RWPE2 (cell line): ENCODE results near the gene KCNIP1.

Experiments
- ATAC-seq: fragments of 200-7000 bp; cut with Tn5 transposase; 3 replicates; pipeline ENCODE4 v1.9.1; 2021; ENCODE audit warnings: low read depth
- DNase-seq: peaks from one replicate; pipeline ENCODE4 v3.0.0-alpha.2; 2020; ENCODE audit warnings: low spot score
- H3K27ac ChIP-seq: fragments of 450-650 bp; 2 replicates; pipeline ENCODE4 v1.5.1; 2017; ENCODE audit warnings: mild to moderate bottlenecking; ENCODE audit not compliant: poor library complexity, severe bottlenecking
- H3K27me3 ChIP-seq: fragments of 250-450 bp; sonication (Bioruptor Pico); 2 replicates; pipeline ENCODE4 v1.5.1; 2021; ENCODE audit warnings: mild to moderate bottlenecking, moderate library complexity; ENCODE audit not compliant: insufficient read depth, poor library complexity, severe bottlenecking
- H3K36me3 ChIP-seq: fragments of 250-450 bp; sonication (Bioruptor Pico); 2 replicates; pipeline ENCODE4 v1.5.1; 2020; ENCODE audit warnings: low read depth, mild to moderate bottlenecking, moderate library complexity
- H3K4me1 ChIP-seq: fragments of 250-450 bp; sonication (Bioruptor Pico); 2 replicates; pipeline ENCODE4 v1.5.1; 2021; ENCODE audit warnings: mild to moderate bottlenecking, moderate library complexity; ENCODE audit not compliant: insufficient read depth, poor library complexity, severe bottlenecking
- H3K4me3 ChIP-seq: fragments of 250-450 bp; sonication (Bioruptor Pico); 2 replicates; pipeline ENCODE4 v1.5.1; 2021; ENCODE audit warnings: mild to moderate bottlenecking, moderate library complexity; ENCODE audit not compliant: severe bottlenecking
- H3K9me3 ChIP-seq: fragments of 250-450 bp; sonication (Bioruptor Pico); 2 replicates; pipeline ENCODE4 v1.5.1; 2021; ENCODE audit warnings: mild to moderate bottlenecking, moderate library complexity; ENCODE audit not compliant: severe bottlenecking
- CTCF ChIP-seq: fragments of 450-650 bp; IDR thresholded peaks from one replicate; pipeline ENCODE4 v1.5.1; 2017; ENCODE audit warnings: mild to moderate bottlenecking, moderate library complexity; ENCODE audit not compliant: poor library complexity, severe bottlenecking

Gene KCNIP1

GRCh38 chr5:170551076-170551475, 47.3 kb downstream of the KCNIP1 start:
- no peak overlapping the region for H3K4me3 ChIP-seq
- H3K36me3 ChIP-seq: no peaks in the 10 kb centered on the region
- H3K27me3 ChIP-seq: peaks cover 16% of the 10 kb centered on the region
- TF ChIP-seq CTCF: no peak
- peaks cover 1% of the 10 kb centered on the region for H3K9me3 ChIP-seq
- H3K4me1 ChIP-seq: no peaks in the 10 kb centered on the region
- no peak for ATAC-seq
- no peak for DNase-seq
- no peak overlapping the region for H3K27ac ChIP-seq

- Histone ChIP-seq H3K4me3 (no peak overlapping the region), H3K27me3 (peaks cover 11% of the 10 kb centered on the region), H3K4me1 (no peaks in the 10 kb centered on the region), H3K36me3 (no peaks in the 10 kb centered on the region), H3K27ac (no peak overlapping the region), H3K9me3 (no peaks in the 10 kb centered on the region)
- ATAC-seq (no peak), DNase-seq (no peak)
- no peak for TF ChIP-seq CTCF
These were observed 47.8 kb downstream of the KCNIP1 start for GRCh38 chr5:170551622-170552021.

GRCh38 chr5:170552621-170553115, 48.8 kb downstream of the KCNIP1 start:
- TF ChIP-seq CTCF: no peak
- no peak overlapping the region for H3K27ac ChIP-seq
- no peak overlapping the region for H3K4me3 ChIP-seq
- peaks cover 5% of the 10 kb centered on the region for H3K27me3 ChIP-seq
- no peaks in the 10 kb centered on the region for H3K36me3 ChIP-seq
- no peaks in the 10 kb centered on the region for H3K4me1 ChIP-seq
- ATAC-seq (peak; percentile 48; the same call in 2 of the 3 replicates), DNase-seq (no peak)
- H3K9me3 ChIP-seq: no peaks in the 10 kb centered on the region

GRCh38 chr5:170553218-170553617, 49.4 kb downstream of the KCNIP1 start:
- ATAC-seq (no peak), DNase-seq (no peak)
- no peaks in the 10 kb centered on the region for H3K4me1 ChIP-seq
- no peaks in the 10 kb centered on the region for H3K9me3 ChIP-seq
- H3K36me3 ChIP-seq: no peaks in the 10 kb centered on the region
- peaks cover 5% of the 10 kb centered on the region for H3K27me3 ChIP-seq
- no peak overlapping the region for H3K27ac ChIP-seq
- TF ChIP-seq CTCF: no peak
- no peak overlapping the region for H3K4me3 ChIP-seq

GRCh38 chr5:170554521-170555267, 50.9 kb downstream of the KCNIP1 start:
- no peak for TF ChIP-seq CTCF
- Histone ChIP-seq H3K4me1 (no peaks in the 10 kb centered on the region), H3K4me3 (no peak overlapping the region), H3K27ac (no peak overlapping the region), H3K9me3 (no peaks in the 10 kb centered on the region), H3K27me3 (no peaks in the 10 kb centered on the region), H3K36me3 (no peaks in the 10 kb centered on the region)
- ATAC-seq: no peak
- DNase-seq: no peak
